Pons (tissue), 1 donor: ENCODE measurements around the gene FAM193B.

Source experiments
- DNase-seq: peaks from one replicate; pipeline ENCODE4 v3.0.0-alpha.2; 2016; ENCODE audit warnings: low spot score

The FAM193B gene

GRCh38 chr5:177500685-177501522 is 53.5 kb downstream of the FAM193B start:
- DNase-seq, result peak; percentile 74

- no peak for DNase-seq
Observed at GRCh38 chr5:177499842-177500241, 54.5 kb downstream of the FAM193B start.

- no peak for DNase-seq
Observed at GRCh38 chr5:177498013-177498787, 56.2 kb downstream of the FAM193B start.

- DNase-seq, result peak; percentile 82
Observed at GRCh38 chr5:177497292-177498012, 56.9 kb downstream of the FAM193B start, which contains the start of gene PDLIM7. Gene PDLIM7 (minus strand): TSS chr5:177497604. CDS start chr5:177496512, 1,092 bp downstream.

GRCh38 chr5:177496727-177497291 is 57.6 kb downstream of the FAM193B start:
- DNase-seq, result no peak

- DNase-seq, result no peak
Observed at GRCh38 chr5:177496070-177496726, 58.2 kb downstream of the FAM193B start.

- DNase-seq, result no peak
Observed at GRCh38 chr5:177495243-177496060, 58.9 kb downstream of the FAM193B start.

- no peak for DNase-seq
Observed at GRCh38 chr5:177494346-177495195, 59.8 kb downstream of the FAM193B start.

GRCh38 chr5:177493795-177494345 is 60.5 kb downstream of the FAM193B start:
- DNase-seq, result no peak

GRCh38 chr5:177492841-177493240 is 61.5 kb downstream of the FAM193B start:
- DNase-seq, result no peak

GRCh38 chr5:177491983-177492746 is 62.2 kb downstream of the FAM193B start:
- DNase-seq, result no peak

- no peak for DNase-seq
Observed at GRCh38 chr5:177491429-177491945, 62.9 kb downstream of the FAM193B start.

GRCh38 chr5:177490992-177491391 is 63.4 kb downstream of the FAM193B start:
- no peak for DNase-seq

- no peak for DNase-seq
Observed at GRCh38 chr5:177490311-177490991, 63.9 kb downstream of the FAM193B start.

GRCh38 chr5:177489119-177489716 is 65.1 kb downstream of the FAM193B start:
- DNase-seq, result no peak

GRCh38 chr5:177487975-177488374 is 66.4 kb downstream of the FAM193B start:
- DNase-seq, result no peak

GRCh38 chr5:177487144-177487543 is 67.2 kb downstream of the FAM193B start:
- DNase-seq, result no peak
